ENCODE data around the gene ZBTB7A. TPM values are rescaled to one million over a fixed set of nuclear protein-coding genes. Genes with fewer than 3 reads are reported as not detected.

The ZBTB7A gene
- total RNA-seq, 1 donor from 2014 or later, result 63.8 TPM

Other genes with a start within 250 kb of the ZBTB7A start
- 0.91 TPM for gene ZFR2, start 197.9 kb downstream of the ZBTB7A start, total RNA-seq
- gene ATCAY, start 186.2 kb downstream of the ZBTB7A start, total RNA-seq, result 4.9 TPM
- not detected for gene NMRK2, start 133.8 kb downstream of the ZBTB7A start, total RNA-seq
- 53.0 TPM for gene DAPK3, start 95.8 kb downstream of the ZBTB7A start, total RNA-seq
- 2,169 TPM for gene EEF2, start 81.4 kb downstream of the ZBTB7A start, total RNA-seq
- gene PIAS4, start 59.2 kb downstream of the ZBTB7A start, total RNA-seq, result 27.3 TPM
- 103 TPM for gene MAP2K2, start 57.2 kb upstream of the ZBTB7A start, total RNA-seq
- gene CREB3L3, start 86.7 kb upstream of the ZBTB7A start, total RNA-seq, result not detected
- 23.9 TPM for gene SIRT6, start 115.7 kb upstream of the ZBTB7A start, total RNA-seq
- gene ANKRD24, start 115.8 kb upstream of the ZBTB7A start, total RNA-seq, result 2.7 TPM
- 1.5 TPM for gene EBI3, start 162.6 kb upstream of the ZBTB7A start, total RNA-seq
- 22.2 TPM for gene YJU2, start 180.2 kb upstream of the ZBTB7A start, total RNA-seq
- gene SHD, start 212.4 kb upstream of the ZBTB7A start, total RNA-seq, result not detected
- gene TMIGD2, start 235.5 kb upstream of the ZBTB7A start, total RNA-seq, result 1.2 TPM
- gene FSD1, start 237.7 kb upstream of the ZBTB7A start, total RNA-seq, result not detected

Data from ureter (tissue), 1 donor.